Ovary (tissue), 3 donors: Measurements from ENCODE around the gene TASL.

Experiments
- EP300 ChIP-seq: sonication (generic); formaldehyde crosslinking; IDR thresholded peaks from one replicate; pipeline ENCODE4 v1.6.1; 2017; ENCODE audit warnings: antibody characterized with exemption
- POLR2A ChIP-seq: fragments of 450-650 bp; IDR thresholded peaks from one replicate; pipeline ENCODE4 v1.6.1; 2017; ENCODE audit warnings: antibody characterized with exemption, mild to moderate bottlenecking, moderate library complexity
- TF ChIP-seq, protein P1 (sequence below), 3 donors: fragments of 450-650 bp in 2 of 3; fragments of 200-600 bp in 1 of 3; IDR thresholded peaks; one replicate each; pipeline versions ENCODE4 v1.5.1 to v1.8.0; 2016 to 2022; ENCODE audit warnings: antibody characterized with exemption in 3 of 3, mild to moderate bottlenecking in 1 of 3
- donor health status: DM: no; HTN: no; CAD: no.

DNA sequence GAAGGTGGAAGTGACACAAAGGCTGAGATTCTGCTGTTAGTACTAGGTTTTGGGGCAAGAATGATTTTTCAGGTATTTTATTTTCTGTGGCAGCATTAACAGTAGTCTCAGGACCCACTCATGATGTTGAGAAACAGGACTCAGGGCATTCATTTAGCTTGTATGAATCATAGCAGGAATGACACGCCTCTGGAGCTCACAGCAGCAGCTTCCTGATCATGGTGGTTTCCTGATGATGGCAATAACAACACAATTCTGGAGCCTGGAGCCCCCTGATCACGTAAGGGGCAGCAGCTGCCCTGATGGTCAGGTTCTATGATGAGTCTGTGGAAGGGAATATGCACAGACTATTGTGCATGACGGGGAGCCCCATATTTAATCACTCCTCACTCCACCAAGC is 47.0 kb downstream of the TASL start:
- TF ChIP-seq, protein P1, sequence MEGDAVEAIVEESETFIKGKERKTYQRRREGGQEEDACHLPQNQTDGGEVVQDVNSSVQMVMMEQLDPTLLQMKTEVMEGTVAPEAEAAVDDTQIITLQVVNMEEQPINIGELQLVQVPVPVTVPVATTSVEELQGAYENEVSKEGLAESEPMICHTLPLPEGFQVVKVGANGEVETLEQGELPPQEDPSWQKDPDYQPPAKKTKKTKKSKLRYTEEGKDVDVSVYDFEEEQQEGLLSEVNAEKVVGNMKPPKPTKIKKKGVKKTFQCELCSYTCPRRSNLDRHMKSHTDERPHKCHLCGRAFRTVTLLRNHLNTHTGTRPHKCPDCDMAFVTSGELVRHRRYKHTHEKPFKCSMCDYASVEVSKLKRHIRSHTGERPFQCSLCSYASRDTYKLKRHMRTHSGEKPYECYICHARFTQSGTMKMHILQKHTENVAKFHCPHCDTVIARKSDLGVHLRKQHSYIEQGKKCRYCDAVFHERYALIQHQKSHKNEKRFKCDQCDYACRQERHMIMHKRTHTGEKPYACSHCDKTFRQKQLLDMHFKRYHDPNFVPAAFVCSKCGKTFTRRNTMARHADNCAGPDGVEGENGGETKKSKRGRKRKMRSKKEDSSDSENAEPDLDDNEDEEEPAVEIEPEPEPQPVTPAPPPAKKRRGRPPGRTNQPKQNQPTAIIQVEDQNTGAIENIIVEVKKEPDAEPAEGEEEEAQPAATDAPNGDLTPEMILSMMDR (IDR thresholded peaks at IDR 0.05) = no peak
- TF ChIP-seq POLR2A (no peak), EP300 (no peak)
